SK-N-MC (cell line): Measurements from ENCODE around the gene PLA2G4E.

Experiments used
- DNase-seq: peaks from one replicate; pipeline ENCODE4 v3.0.0-alpha.2; 2011; ENCODE audit warnings: low read depth, low spot score
- H3K27ac ChIP-seq: fragments of 200-600 bp; sonication (generic); 2 replicates; pipeline ENCODE4 v1.5.1; 2016; ENCODE audit warnings: mixed run types
- H3K36me3 ChIP-seq: fragments of 200-600 bp; sonication (generic); 2 replicates; pipeline ENCODE4 v1.6.1; 2017; ENCODE audit warnings: antibody characterized with exemption, low read length, mixed read lengths; ENCODE audit not compliant: insufficient read depth
- H3K4me3 ChIP-seq: fragments of 200-600 bp; sonication (generic); 2 replicates; pipeline ENCODE4 v1.5.1; 2016
- H3K9ac ChIP-seq: fragments of 200-600 bp; sonication (generic); 2 replicates; pipeline ENCODE4 v1.8.0; 2017; ENCODE audit warnings: mixed run types, mixed read lengths; ENCODE audit not compliant: insufficient read length
- H3K9me3 ChIP-seq: fragments of 200-600 bp; sonication (generic); 2 replicates; pipeline ENCODE4 v1.6.1; 2017; ENCODE audit warnings: low read depth, mild to moderate bottlenecking, antibody characterized with exemption, low read length, moderate library complexity, mixed read lengths
- EZH2 ChIP-seq: fragments of 200-600 bp; sonication (generic); IDR thresholded peaks from one replicate; pipeline ENCODE4 v1.6.1; 2017; ENCODE audit warnings: antibody characterized with exemption
- FOXP2 ChIP-seq: optimal IDR thresholded peaks from 2 replicates; pipeline ENCODE3; 2011; ENCODE audit warnings: mild to moderate bottlenecking, moderate library complexity; ENCODE audit not compliant: insufficient read depth; ENCODE audit errors: extremely low read length, control extremely low read depth
- POLR2AphosphoS5 ChIP-seq: IDR thresholded peaks from 2 replicates; pipeline ENCODE4 v1.6.1; 2012; ENCODE audit warnings: mild to moderate bottlenecking, low read depth, low read length, borderline replicate concordance

The PLA2G4E gene

GRCh38 chr15:41999290-42000285 is 21.3 kb downstream of the PLA2G4E start:
- no peak overlapping the region for H3K27ac ChIP-seq
- H3K4me3 ChIP-seq, result no peak overlapping the region
- DNase-seq, result no peak
- H3K9me3 ChIP-seq, result no peaks in the 10 kb centered on the region
- TF ChIP-seq EZH2 (no peak), FOXP2 (no peak), POLR2AphosphoS5 (no peak)
- H3K9ac ChIP-seq, result no peak overlapping the region
- H3K36me3 ChIP-seq, result no peaks in the 10 kb centered on the region

GRCh38 chr15:41997845-41998244 is 23.0 kb downstream of the PLA2G4E start:
- no peak for DNase-seq
- Histone ChIP-seq H3K4me3 (no peak overlapping the region), H3K9ac (no peak overlapping the region), H3K36me3 (no peaks in the 10 kb centered on the region), H3K9me3 (no peaks in the 10 kb centered on the region), H3K27ac (no peak overlapping the region)
- no peak for TF ChIP-seq FOXP2
- no peak for TF ChIP-seq EZH2
- TF ChIP-seq POLR2AphosphoS5, result no peak

- TF ChIP-seq FOXP2 (no peak), EZH2 (no peak), POLR2AphosphoS5 (no peak)
- H3K36me3 ChIP-seq, result no peaks in the 10 kb centered on the region
- no peak for DNase-seq
- no peak overlapping the region for H3K4me3 ChIP-seq
- no peaks in the 10 kb centered on the region for H3K9me3 ChIP-seq
- H3K27ac ChIP-seq, result no peak overlapping the region
- no peak overlapping the region for H3K9ac ChIP-seq
These were observed 23.8 kb downstream of the PLA2G4E start for GRCh38 chr15:41996921-41997592.

GRCh38 chr15:41996376-41996775 is 24.5 kb downstream of the PLA2G4E start:
- Histone ChIP-seq H3K27ac (no peak overlapping the region), H3K9ac (no peak overlapping the region), H3K36me3 (no peaks in the 10 kb centered on the region), H3K9me3 (no peaks in the 10 kb centered on the region), H3K4me3 (no peak overlapping the region)
- DNase-seq, result no peak
- TF ChIP-seq FOXP2 (no peak), EZH2 (no peak), POLR2AphosphoS5 (no peak)

- no peaks in the 10 kb centered on the region for H3K9me3 ChIP-seq
- no peak for DNase-seq
- H3K36me3 ChIP-seq, result no peaks in the 10 kb centered on the region
- no peak overlapping the region for H3K4me3 ChIP-seq
- H3K27ac ChIP-seq, result no peak overlapping the region
- TF ChIP-seq EZH2, result no peak
- TF ChIP-seq FOXP2, result no peak
- no peak for TF ChIP-seq POLR2AphosphoS5
- H3K9ac ChIP-seq, result no peak overlapping the region
These were observed 25.4 kb downstream of the PLA2G4E start for GRCh38 chr15:41995476-41995855.

- Histone ChIP-seq H3K9me3 (no peaks in the 10 kb centered on the region), H3K4me3 (no peak overlapping the region), H3K9ac (no peak overlapping the region), H3K27ac (no peak overlapping the region), H3K36me3 (no peaks in the 10 kb centered on the region)
- no peak for DNase-seq
- TF ChIP-seq EZH2, result no peak
- no peak for TF ChIP-seq POLR2AphosphoS5
- TF ChIP-seq FOXP2, result no peak
These were observed 25.9 kb downstream of the PLA2G4E start for GRCh38 chr15:41994772-41995475.

GRCh38 chr15:41994171-41994650 is 26.6 kb downstream of the PLA2G4E start:
- no peak overlapping the region for H3K4me3 ChIP-seq
- H3K27ac ChIP-seq, result no peak overlapping the region
- no peaks in the 10 kb centered on the region for H3K36me3 ChIP-seq
- no peaks in the 10 kb centered on the region for H3K9me3 ChIP-seq
- TF ChIP-seq POLR2AphosphoS5, result no peak
- TF ChIP-seq EZH2, result no peak
- TF ChIP-seq FOXP2, result no peak
- no peak for DNase-seq
- H3K9ac ChIP-seq, result no peak overlapping the region
